Measurements from ENCODE around the gene TRHDE.

Gene TRHDE

GRCh38 chr12:72318341-72318740 is 46.2 kb downstream of the TRHDE start:
- DNase-seq (ENCODE audit: low read depth, low spot score): no peak

- no peak for DNase-seq (ENCODE audit: low read depth, low spot score)
Measured at GRCh38 chr12:72323881-72324280, 51.7 kb downstream of the TRHDE start.

GRCh38 chr12:72330301-72330700 is 58.1 kb downstream of the TRHDE start:
- DNase-seq (ENCODE audit: low read depth, low spot score): no peak

GRCh38 chr12:72330784-72331183 is 58.6 kb downstream of the TRHDE start:
- DNase-seq (ENCODE audit: low read depth, low spot score): no peak

- DNase-seq (ENCODE audit: low read depth, low spot score): no peak
Measured at GRCh38 chr12:72337382-72337781, 65.2 kb downstream of the TRHDE start.

GRCh38 chr12:72337946-72338345 is 65.8 kb downstream of the TRHDE start:
- no peak for DNase-seq (ENCODE audit: low read depth, low spot score)

GRCh38 chr12:72338437-72338836 is 66.3 kb downstream of the TRHDE start:
- DNase-seq (ENCODE audit: low read depth, low spot score): no peak

GRCh38 chr12:72346363-72346944 is 74.3 kb downstream of the TRHDE start:
- no peak for DNase-seq (ENCODE audit: low read depth, low spot score)

- DNase-seq (ENCODE audit: low read depth, low spot score): no peak
Measured at GRCh38 chr12:72349491-72349890, 77.3 kb downstream of the TRHDE start.

GRCh38 chr12:72359416-72359815 is 87.2 kb downstream of the TRHDE start:
- no peak for DNase-seq (ENCODE audit: low read depth, low spot score)

- DNase-seq (ENCODE audit: low read depth, low spot score): no peak
Measured at GRCh38 chr12:72365151-72365550, 93.0 kb downstream of the TRHDE start.

GRCh38 chr12:72366255-72366654 is 94.1 kb downstream of the TRHDE start:
- no peak for DNase-seq (ENCODE audit: low read depth, low spot score)

GRCh38 chr12:72368298-72368697 is 96.1 kb downstream of the TRHDE start:
- DNase-seq (ENCODE audit: low read depth, low spot score): no peak

- no peak for DNase-seq (ENCODE audit: low read depth, low spot score)
Measured at GRCh38 chr12:72368719-72369422, 96.7 kb downstream of the TRHDE start.

- DNase-seq (ENCODE audit: low read depth, low spot score): no peak
Measured at GRCh38 chr12:72369423-72369959, 97.3 kb downstream of the TRHDE start.

- DNase-seq (ENCODE audit: low read depth, low spot score): no peak
Measured at GRCh38 chr12:72380441-72380840, 108.3 kb downstream of the TRHDE start.

- DNase-seq (ENCODE audit: low read depth, low spot score): no peak
Measured at GRCh38 chr12:72388322-72388721, 116.2 kb downstream of the TRHDE start.

GRCh38 chr12:72390146-72390545 is 118.0 kb downstream of the TRHDE start:
- DNase-seq (ENCODE audit: low read depth, low spot score): no peak

GRCh38 chr12:72406111-72406510 is 133.9 kb downstream of the TRHDE start:
- no peak for DNase-seq (ENCODE audit: low read depth, low spot score)

- no peak for DNase-seq (ENCODE audit: low read depth, low spot score)
Measured at GRCh38 chr12:72432037-72432604, 160.0 kb downstream of the TRHDE start.

- DNase-seq (ENCODE audit: low read depth, low spot score): no peak
Measured at GRCh38 chr12:72433298-72433697, 161.1 kb downstream of the TRHDE start.

GRCh38 chr12:72434999-72435398 is 162.8 kb downstream of the TRHDE start:
- DNase-seq (ENCODE audit: low read depth, low spot score): no peak

GRCh38 chr12:72442217-72442616 is 170.0 kb downstream of the TRHDE start:
- no peak for DNase-seq (ENCODE audit: low read depth, low spot score)
